ENCODE data around the gene SYNGAP1. TPM values are rescaled to one million over a fixed set of nuclear protein-coding genes. Genes with fewer than 3 reads are reported as not detected.

SYNGAP1 gene
- total RNA-seq, 1 donor, result 6.9 TPM

GRCh38 chr6:33416386-33417127 is 3.3 kb upstream of the SYNGAP1 start:
- Histone ChIP-seq H3K4me2 (ENCODE audit: insufficient read depth, low read length) (peak overlapping the region; percentile 80), H3K9me3 (ENCODE audit: low read depth, low read length) (no peaks in the 10 kb centered on the region), H2AFZ (ENCODE audit: low read length) (no peak overlapping the region), H3K4me1 (ENCODE audit: insufficient read depth, low read length) (peaks cover 52% of the 10 kb centered on the region), H4K20me1 (ENCODE audit: insufficient read depth, low read length) (peaks cover 27% of the 10 kb centered on the region), H3K4me3 (ENCODE audit: insufficient read depth, low read length) (peak overlapping the region; percentile 99), H3K36me3 (ENCODE audit: insufficient read depth, low read length) (peaks cover 45% of the 10 kb centered on the region), H3K27me3 (ENCODE audit: insufficient read depth, low read length) (no peaks in the 10 kb centered on the region), H3K79me2 (ENCODE audit: insufficient read depth, low read length) (peaks cover 87% of the 10 kb centered on the region), H3K27ac (ENCODE audit: low read depth, low read length) (peak overlapping the region; percentile 100)
- no peak for TF ChIP-seq CTCF (IDR thresholded peaks at IDR 0.05; ENCODE audit: extremely low read depth, low read depth, low read length)
- peak; percentile 85 for DNase-seq (ENCODE audit: insufficient read length, low spot score, missing footprints)

GRCh38 chr6:33417128-33417902 is 2.5 kb upstream of the SYNGAP1 start:
- Histone ChIP-seq H3K27me3 (ENCODE audit: insufficient read depth, low read length) (no peaks in the 10 kb centered on the region), H3K4me2 (ENCODE audit: insufficient read depth, low read length) (peak overlapping the region; percentile 80), H3K79me2 (ENCODE audit: insufficient read depth, low read length) (peaks cover 88% of the 10 kb centered on the region), H3K4me1 (ENCODE audit: insufficient read depth, low read length) (peaks cover 48% of the 10 kb centered on the region), H4K20me1 (ENCODE audit: insufficient read depth, low read length) (peaks cover 26% of the 10 kb centered on the region), H2AFZ (ENCODE audit: low read length) (peak overlapping the region; percentile 68), H3K4me3 (ENCODE audit: insufficient read depth, low read length) (peak overlapping the region; percentile 99), H3K36me3 (ENCODE audit: insufficient read depth, low read length) (peaks cover 41% of the 10 kb centered on the region), H3K9me3 (ENCODE audit: low read depth, low read length) (no peaks in the 10 kb centered on the region), H3K27ac (ENCODE audit: low read depth, low read length) (peak overlapping the region; percentile 100)
- no peak for TF ChIP-seq CTCF (IDR thresholded peaks at IDR 0.05; ENCODE audit: extremely low read depth, low read depth, low read length)
- peak; percentile 96 for DNase-seq (ENCODE audit: insufficient read length, low spot score, missing footprints)

DNA sequence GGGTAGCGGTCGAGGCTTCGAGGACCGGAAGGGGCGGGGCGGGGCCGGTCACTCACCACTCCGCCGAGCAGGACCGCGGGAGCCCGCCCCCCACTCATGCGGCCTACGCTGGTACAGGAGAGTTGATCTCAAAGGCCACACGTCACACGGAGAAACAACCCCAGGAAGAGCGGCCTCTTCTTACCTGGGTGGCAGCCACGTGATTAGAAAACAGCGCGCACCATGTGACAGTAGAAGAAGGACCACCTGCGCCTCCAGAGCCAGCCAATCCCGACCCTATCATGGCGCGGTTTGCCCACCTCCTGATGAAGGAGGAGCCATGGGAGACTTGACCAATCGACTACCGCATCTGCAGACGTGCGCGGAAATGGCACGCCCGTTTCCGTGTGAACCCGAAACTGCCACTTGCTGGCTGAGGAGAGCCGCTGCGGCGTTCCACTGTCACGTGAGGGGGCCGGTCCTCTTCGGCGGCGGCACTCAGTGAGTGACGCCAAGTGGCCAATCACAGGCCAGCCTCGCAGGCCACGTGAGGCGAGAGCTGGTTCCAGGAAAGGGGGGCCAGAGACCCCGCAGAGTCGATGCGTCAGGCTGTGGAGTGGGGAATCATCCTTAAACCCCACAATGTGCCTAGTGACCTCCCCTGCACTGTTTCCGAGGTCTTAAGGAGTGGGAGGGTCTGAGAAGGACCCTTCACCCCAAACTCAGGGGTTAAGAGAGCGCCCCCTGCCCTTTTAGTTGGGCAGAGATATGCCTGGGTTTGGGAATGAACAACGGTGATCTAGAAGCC is 1.8 kb upstream of the SYNGAP1 start, which contains the start of gene CUTA:
Gene CUTA, minus strand, starts transcription at position 205 of the 787 bp plus-strand sequence. Its CDS starts 107 bp downstream, at position 98.
- Histone ChIP-seq H3K9me3 (ENCODE audit: low read depth, low read length) (no peaks in the 10 kb centered on the region), H3K27me3 (ENCODE audit: insufficient read depth, low read length) (no peaks in the 10 kb centered on the region), H2AFZ (ENCODE audit: low read length) (peak within 1 kb of the TSS; percentile 89), H3K4me1 (ENCODE audit: insufficient read depth, low read length) (peaks cover 48% of the 10 kb centered on the region), H3K36me3 (ENCODE audit: insufficient read depth, low read length) (peaks cover 34% of the 10 kb centered on the region), H4K20me1 (ENCODE audit: insufficient read depth, low read length) (peaks cover 22% of the 10 kb centered on the region), H3K4me3 (ENCODE audit: insufficient read depth, low read length) (peak within 1 kb of the TSS; percentile 99), H3K79me2 (ENCODE audit: insufficient read depth, low read length) (peaks cover 85% of the 10 kb centered on the region), H3K27ac (ENCODE audit: low read depth, low read length) (peak within 1 kb of the TSS; percentile 100), H3K4me2 (ENCODE audit: insufficient read depth, low read length) (peak within 1 kb of the TSS; percentile 80)
- peak; percentile 10 for TF ChIP-seq CTCF (IDR thresholded peaks at IDR 0.05; ENCODE audit: extremely low read depth, low read depth, low read length)
- peak; percentile 99 for DNase-seq (ENCODE audit: insufficient read length, low spot score, missing footprints)

All from osteoblast (primary cell).